DOHH2 (cell line): ENCODE measurements around the gene DLX2.

Experiments used
- EZH2phosphoT487 ChIP-seq: fragments of 200-600 bp; sonication (generic); IDR thresholded peaks from 2 replicates; pipeline ENCODE4 v1.6.1; 2017; ENCODE audit warnings: borderline replicate concordance, mild to moderate bottlenecking, antibody characterized with exemption, low read length, moderate library complexity, mixed read lengths
- TF ChIP-seq, protein P1 (sequence below): fragments of 200-600 bp; sonication (generic); IDR thresholded peaks from one replicate; pipeline ENCODE4 v1.5.1; 2014; ENCODE audit warnings: antibody characterized with exemption, mild to moderate bottlenecking, low read depth, low read length; ENCODE audit not compliant: poor library complexity, severe bottlenecking

- TF ChIP-seq, protein P1, sequence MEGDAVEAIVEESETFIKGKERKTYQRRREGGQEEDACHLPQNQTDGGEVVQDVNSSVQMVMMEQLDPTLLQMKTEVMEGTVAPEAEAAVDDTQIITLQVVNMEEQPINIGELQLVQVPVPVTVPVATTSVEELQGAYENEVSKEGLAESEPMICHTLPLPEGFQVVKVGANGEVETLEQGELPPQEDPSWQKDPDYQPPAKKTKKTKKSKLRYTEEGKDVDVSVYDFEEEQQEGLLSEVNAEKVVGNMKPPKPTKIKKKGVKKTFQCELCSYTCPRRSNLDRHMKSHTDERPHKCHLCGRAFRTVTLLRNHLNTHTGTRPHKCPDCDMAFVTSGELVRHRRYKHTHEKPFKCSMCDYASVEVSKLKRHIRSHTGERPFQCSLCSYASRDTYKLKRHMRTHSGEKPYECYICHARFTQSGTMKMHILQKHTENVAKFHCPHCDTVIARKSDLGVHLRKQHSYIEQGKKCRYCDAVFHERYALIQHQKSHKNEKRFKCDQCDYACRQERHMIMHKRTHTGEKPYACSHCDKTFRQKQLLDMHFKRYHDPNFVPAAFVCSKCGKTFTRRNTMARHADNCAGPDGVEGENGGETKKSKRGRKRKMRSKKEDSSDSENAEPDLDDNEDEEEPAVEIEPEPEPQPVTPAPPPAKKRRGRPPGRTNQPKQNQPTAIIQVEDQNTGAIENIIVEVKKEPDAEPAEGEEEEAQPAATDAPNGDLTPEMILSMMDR = no peak
- TF ChIP-seq EZH2phosphoT487 = no peak
These were observed 22.7 kb downstream of the DLX2 start for GRCh38 chr2:172079838-172080640.
